Liver (tissue), 9 donors: ENCODE results near the gene SNAI1. TPM values are rescaled to one million over a fixed set of nuclear protein-coding genes. Genes with fewer than 3 reads are reported as not detected.

Experiments used
- DNase-seq: peaks from one replicate; pipeline ENCODE4 v3.0.0-alpha.2; 2017; ENCODE audit warnings: low spot score
- H3K27ac ChIP-seq, 2 donors: one replicate each; pipeline ENCODE4 v1.7.0; 2013; ENCODE audit warnings: inconsistent platforms in 2 of 2, low read length in 2 of 2, control low read depth in 1 of 2, low read depth in 1 of 2, mild to moderate bottlenecking in 1 of 2
- H3K27me3 ChIP-seq, 4 donors: one replicate each; pipeline versions ENCODE4 v1.6.1 to v1.7.0; 2013; ENCODE audit warnings: low read length in 3 of 4, inconsistent platforms in 1 of 4, mild to moderate bottlenecking in 1 of 4, moderate library complexity in 1 of 4; ENCODE audit not compliant: control insufficient read depth in 4 of 4, insufficient read depth in 4 of 4
- H3K36me3 ChIP-seq, 4 donors: one replicate each; pipeline versions ENCODE4 v1.6.1 to v1.7.0; 2013; ENCODE audit warnings: low read length in 3 of 4, mild to moderate bottlenecking in 3 of 4, low read depth in 1 of 4, moderate library complexity in 1 of 4; ENCODE audit not compliant: control insufficient read depth in 4 of 4, insufficient read depth in 3 of 4
- H3K4me1 ChIP-seq, 4 donors: one replicate each; pipeline versions ENCODE4 v1.6.1 to v1.7.0; 2013; ENCODE audit warnings: low read length in 3 of 4, mild to moderate bottlenecking in 3 of 4, moderate library complexity in 1 of 4; ENCODE audit not compliant: control insufficient read depth in 4 of 4, insufficient read depth in 4 of 4
- H3K4me3 ChIP-seq, 3 donors: one replicate each; pipeline versions ENCODE4 v1.6.1 to v1.7.0; 2013; ENCODE audit warnings: low read length in 3 of 3, control low read depth in 1 of 3, low read depth in 1 of 3, mild to moderate bottlenecking in 1 of 3
- H3K9ac ChIP-seq, 2 donors: one replicate each; pipeline ENCODE4 v1.7.0; 2013; ENCODE audit warnings: low read length in 2 of 2, mild to moderate bottlenecking in 2 of 2, moderate library complexity in 2 of 2, control low read depth in 1 of 2, low read depth in 1 of 2
- H3K9me3 ChIP-seq, 4 donors: one replicate each; pipeline versions ENCODE4 v1.6.1 to v1.7.0; 2013; ENCODE audit warnings: low read length in 3 of 4; ENCODE audit not compliant: control insufficient read depth in 4 of 4
- FOXA1 ChIP-seq: IDR thresholded peaks from 2 replicates; pipeline ENCODE4 v1.6.1; 2016; ENCODE audit warnings: antibody characterized with exemption
- GABPA ChIP-seq, 2 donors: IDR thresholded peaks in 1 of 2; conservative IDR thresholded peaks in 1 of 2; 2 replicates each; pipeline ENCODE4 v1.6.1; 2016; ENCODE audit warnings: antibody characterized with exemption in 2 of 2, mild to moderate bottlenecking in 1 of 2, moderate library complexity in 1 of 2
- HNF4A ChIP-seq, 2 donors: conservative IDR thresholded peaks; 2 replicates each; pipeline ENCODE4 v1.6.1; 2016; ENCODE audit warnings: antibody characterized with exemption in 2 of 2, mild to moderate bottlenecking in 2 of 2
- NR2F2 ChIP-seq: IDR thresholded peaks from 2 replicates; pipeline ENCODE4 v1.6.1; 2016; ENCODE audit warnings: antibody characterized with exemption
- RAD21 ChIP-seq, 2 donors: IDR thresholded peaks; 2 replicates each; pipeline ENCODE4 v1.6.1; 2016; ENCODE audit warnings: antibody characterized with exemption in 2 of 2, mild to moderate bottlenecking in 2 of 2
- TAF1 ChIP-seq: conservative IDR thresholded peaks from 2 replicates; pipeline ENCODE4 v1.6.1; 2016; ENCODE audit warnings: antibody characterized with exemption, mild to moderate bottlenecking
- WGBS: extraction: QIAGEN DNeasy Blood & Tissue Kit; methylation state at CpG from one replicate; pipeline ENCODE4 v1.1.7; 2013; 5-methylcytosine and 5-hydroxymethylcytosine counted together
- polyA plus RNA-seq, 2 donors: library from polyadenylated mRNA; stranded (reverse) in 1 of 2; unstranded in 1 of 2; fragments of 200-250 nt in 1 of 2; fragments of >200 nt in 1 of 2; fragmentation: Nextera tagmentation in 1 of 2; extraction: Ambion mirVana in 1 of 2; gene quantifications; one replicate each; pipeline versions ENCODE4 v1.2.1 to v1.2.3, GENCODE V29; 2013 to 2015
- total RNA-seq, 2 donors: library from RNA; depleted of rRNA; stranded (reverse); fragments of >200 nt; gene quantifications; one replicate each; pipeline ENCODE4 v1.2.3, GENCODE V29; 2014
- TF ChIP-seq, protein P1 (sequence below): IDR thresholded peaks from 2 replicates; pipeline ENCODE4 v1.6.1; 2016; ENCODE audit warnings: antibody characterized with exemption
- TF ChIP-seq, protein P2 (sequence below): IDR thresholded peaks from 2 replicates; pipeline ENCODE4 v1.6.1; 2016; ENCODE audit warnings: antibody characterized with exemption, mild to moderate bottlenecking
- TF ChIP-seq, protein P3 (sequence below): IDR thresholded peaks from 2 replicates; pipeline ENCODE4 v1.6.1; 2016; ENCODE audit warnings: antibody characterized with exemption
- TF ChIP-seq, protein P4 (sequence below): IDR thresholded peaks from 2 replicates; pipeline ENCODE4 v1.6.1; 2016; ENCODE audit warnings: antibody characterized with exemption
- donor health status: healthy.
- donor health status: healthy.
- donor health status: healthy.
- donor health status: healthy.
- donor health status: healthy.

Gene SNAI1
- total and polyA plus RNA-seq, 4 donors = 0.28 to 3.4 (median 0.60) TPM

DNA sequence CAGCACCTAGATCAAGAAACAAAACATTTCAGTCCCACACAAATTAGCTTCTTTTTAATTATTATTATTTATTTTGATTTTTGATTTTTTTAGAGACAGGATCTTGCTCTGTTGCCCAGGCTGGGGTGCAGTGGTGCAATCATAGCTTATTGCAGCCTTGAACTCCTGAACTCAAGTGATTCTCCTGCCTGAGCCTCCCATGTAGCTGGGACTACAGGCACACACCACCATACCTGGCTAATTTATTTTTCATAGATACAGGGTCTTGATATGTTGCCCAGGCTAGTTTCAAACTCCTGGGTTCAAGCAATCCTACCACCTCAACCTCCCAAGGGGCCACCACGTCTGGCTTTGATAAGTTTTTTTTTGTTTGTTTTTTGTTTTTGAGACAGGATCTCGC is 24.6 kb downstream of the SNAI1 start:
- no peaks in the 10 kb centered on the region for H3K9me3 ChIP-seq
- no peak overlapping the region for H3K9ac ChIP-seq
- DNase-seq = no peak
- peaks cover 0 to 3% (median 0%) of the 10 kb centered on the region in 4 donors for H3K27me3 ChIP-seq
- TF ChIP-seq, protein P1, sequence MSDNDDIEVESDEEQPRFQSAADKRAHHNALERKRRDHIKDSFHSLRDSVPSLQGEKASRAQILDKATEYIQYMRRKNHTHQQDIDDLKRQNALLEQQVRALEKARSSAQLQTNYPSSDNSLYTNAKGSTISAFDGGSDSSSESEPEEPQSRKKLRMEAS = no peak
- TF ChIP-seq, protein P2, sequence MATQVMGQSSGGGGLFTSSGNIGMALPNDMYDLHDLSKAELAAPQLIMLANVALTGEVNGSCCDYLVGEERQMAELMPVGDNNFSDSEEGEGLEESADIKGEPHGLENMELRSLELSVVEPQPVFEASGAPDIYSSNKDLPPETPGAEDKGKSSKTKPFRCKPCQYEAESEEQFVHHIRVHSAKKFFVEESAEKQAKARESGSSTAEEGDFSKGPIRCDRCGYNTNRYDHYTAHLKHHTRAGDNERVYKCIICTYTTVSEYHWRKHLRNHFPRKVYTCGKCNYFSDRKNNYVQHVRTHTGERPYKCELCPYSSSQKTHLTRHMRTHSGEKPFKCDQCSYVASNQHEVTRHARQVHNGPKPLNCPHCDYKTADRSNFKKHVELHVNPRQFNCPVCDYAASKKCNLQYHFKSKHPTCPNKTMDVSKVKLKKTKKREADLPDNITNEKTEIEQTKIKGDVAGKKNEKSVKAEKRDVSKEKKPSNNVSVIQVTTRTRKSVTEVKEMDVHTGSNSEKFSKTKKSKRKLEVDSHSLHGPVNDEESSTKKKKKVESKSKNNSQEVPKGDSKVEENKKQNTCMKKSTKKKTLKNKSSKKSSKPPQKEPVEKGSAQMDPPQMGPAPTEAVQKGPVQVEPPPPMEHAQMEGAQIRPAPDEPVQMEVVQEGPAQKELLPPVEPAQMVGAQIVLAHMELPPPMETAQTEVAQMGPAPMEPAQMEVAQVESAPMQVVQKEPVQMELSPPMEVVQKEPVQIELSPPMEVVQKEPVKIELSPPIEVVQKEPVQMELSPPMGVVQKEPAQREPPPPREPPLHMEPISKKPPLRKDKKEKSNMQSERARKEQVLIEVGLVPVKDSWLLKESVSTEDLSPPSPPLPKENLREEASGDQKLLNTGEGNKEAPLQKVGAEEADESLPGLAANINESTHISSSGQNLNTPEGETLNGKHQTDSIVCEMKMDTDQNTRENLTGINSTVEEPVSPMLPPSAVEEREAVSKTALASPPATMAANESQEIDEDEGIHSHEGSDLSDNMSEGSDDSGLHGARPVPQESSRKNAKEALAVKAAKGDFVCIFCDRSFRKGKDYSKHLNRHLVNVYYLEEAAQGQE = no peak
- TF ChIP-seq FOXA1 (no peak), RAD21 (IDR thresholded peaks at IDR 0.05) (no peak), HNF4A (conservative IDR thresholded peaks at IDR 0.05) (no peak), NR2F2 (no peak), GABPA (IDR thresholded peaks at IDR 0.05 in 1 of 2, conservative IDR thresholded peaks at IDR 0.05 in 1 of 2) (no peak), TAF1 (no peak)
- TF ChIP-seq, protein P3, sequence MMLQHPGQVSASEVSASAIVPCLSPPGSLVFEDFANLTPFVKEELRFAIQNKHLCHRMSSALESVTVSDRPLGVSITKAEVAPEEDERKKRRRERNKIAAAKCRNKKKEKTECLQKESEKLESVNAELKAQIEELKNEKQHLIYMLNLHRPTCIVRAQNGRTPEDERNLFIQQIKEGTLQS = no peak
- TF ChIP-seq, protein P4, sequence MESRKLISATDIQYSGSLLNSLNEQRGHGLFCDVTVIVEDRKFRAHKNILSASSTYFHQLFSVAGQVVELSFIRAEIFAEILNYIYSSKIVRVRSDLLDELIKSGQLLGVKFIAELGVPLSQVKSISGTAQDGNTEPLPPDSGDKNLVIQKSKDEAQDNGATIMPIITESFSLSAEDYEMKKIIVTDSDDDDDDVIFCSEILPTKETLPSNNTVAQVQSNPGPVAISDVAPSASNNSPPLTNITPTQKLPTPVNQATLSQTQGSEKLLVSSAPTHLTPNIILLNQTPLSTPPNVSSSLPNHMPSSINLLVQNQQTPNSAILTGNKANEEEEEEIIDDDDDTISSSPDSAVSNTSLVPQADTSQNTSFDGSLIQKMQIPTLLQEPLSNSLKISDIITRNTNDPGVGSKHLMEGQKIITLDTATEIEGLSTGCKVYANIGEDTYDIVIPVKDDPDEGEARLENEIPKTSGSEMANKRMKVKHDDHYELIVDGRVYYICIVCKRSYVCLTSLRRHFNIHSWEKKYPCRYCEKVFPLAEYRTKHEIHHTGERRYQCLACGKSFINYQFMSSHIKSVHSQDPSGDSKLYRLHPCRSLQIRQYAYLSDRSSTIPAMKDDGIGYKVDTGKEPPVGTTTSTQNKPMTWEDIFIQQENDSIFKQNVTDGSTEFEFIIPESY = no peak
- H3K4me1 ChIP-seq = peaks cover 0 to 2% (median 0%) of the 10 kb centered on the region in 4 donors
- H3K27ac ChIP-seq = no peak overlapping the region
- H3K36me3 ChIP-seq = no peaks in the 10 kb centered on the region
- WGBS = 86% methylated on average over 2 of the region's 2 CpGs
- no peak overlapping the region for H3K4me3 ChIP-seq

DNA sequence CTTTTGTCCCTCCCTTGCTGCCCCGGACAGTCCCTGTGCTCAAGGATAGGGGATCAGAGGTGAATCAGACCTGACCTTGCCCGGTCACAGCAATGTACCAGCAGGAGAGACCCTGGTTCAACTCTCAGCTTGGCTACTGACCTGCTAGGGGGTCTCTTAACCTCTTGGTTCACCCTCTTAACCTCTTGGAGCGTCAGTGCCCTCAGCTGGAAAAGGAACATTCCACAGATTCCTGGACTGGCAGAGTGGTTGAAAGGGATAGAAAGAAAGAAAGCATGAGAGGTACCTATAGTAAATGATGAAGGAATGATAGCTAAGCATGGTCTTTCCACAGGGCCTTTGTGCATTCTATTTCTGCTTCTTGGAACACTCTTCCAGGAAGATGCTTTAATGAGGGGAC is 25.2 kb downstream of the SNAI1 start:
- no peak for DNase-seq
- Histone ChIP-seq H3K4me1 (peaks cover 0 to 2% (median 0%) of the 10 kb centered on the region in 4 donors), H3K9me3 (no peaks in the 10 kb centered on the region), H3K36me3 (no peaks in the 10 kb centered on the region), H3K27me3 (peaks cover 0 to 3% (median 0%) of the 10 kb centered on the region in 4 donors), H3K27ac (no peak overlapping the region), H3K9ac (no peak overlapping the region), H3K4me3 (no peak overlapping the region)
- 87% methylated on average over 3 of the region's 3 CpGs for WGBS
- TF ChIP-seq RAD21 (IDR thresholded peaks at IDR 0.05) = no peak
